Activated naive CD8-positive, alpha-beta T cell treated with anti-CD3 and anti-CD28 coated beads for 36 hours (primary cell): ENCODE measurements around the gene CTNNA2. TPM values are rescaled to one million over a fixed set of nuclear protein-coding genes. Genes with fewer than 3 reads are reported as not detected.

Experiments
- DNase-seq: peaks from one replicate; pipeline ENCODE4 v3.0.0; 2021
- H3K27ac Mint-ChIP-seq: one replicate; pipeline ENCODE4 v1.8.0; 2022; ENCODE audit warnings: mild to moderate bottlenecking, moderate library complexity, mixed read lengths
- H3K27me3 Mint-ChIP-seq: one replicate; pipeline ENCODE4 v1.8.0; 2022; ENCODE audit warnings: mild to moderate bottlenecking, mixed read lengths
- H3K36me3 Mint-ChIP-seq: one replicate; pipeline ENCODE4 v1.8.0; 2021; ENCODE audit warnings: mild to moderate bottlenecking, mixed read lengths
- H3K4me1 Mint-ChIP-seq: one replicate; pipeline ENCODE4 v1.8.0; 2021; ENCODE audit warnings: mixed read lengths
- H3K4me3 Mint-ChIP-seq: one replicate; pipeline ENCODE4 v1.8.0; 2022; ENCODE audit warnings: mild to moderate bottlenecking, moderate library complexity, mixed read lengths
- H3K9me3 Mint-ChIP-seq: one replicate; pipeline ENCODE4 v1.8.0; 2022; ENCODE audit warnings: mixed read lengths
- total RNA-seq, 2 experiments: library from RNA; stranded (reverse); gene quantifications; one replicate each; pipeline ENCODE4 v1.2.3, GENCODE V29; 2021

Gene CTNNA2
- total RNA-seq, 2 experiments from 2014 or later, result not detected

GRCh38 chr2:79585701-79586433, 73.0 kb downstream of the CTNNA2 start:
- H3K27me3 Mint-ChIP-seq, result no peaks in the 10 kb centered on the region
- no peak for DNase-seq
- H3K4me3 Mint-ChIP-seq, result no peak overlapping the region
- no peaks in the 10 kb centered on the region for H3K4me1 Mint-ChIP-seq
- H3K27ac Mint-ChIP-seq, result no peak overlapping the region
- H3K36me3 Mint-ChIP-seq, result no peaks in the 10 kb centered on the region
- H3K9me3 Mint-ChIP-seq, result peaks cover 5% of the 10 kb centered on the region

- no peaks in the 10 kb centered on the region for H3K4me1 Mint-ChIP-seq
- no peaks in the 10 kb centered on the region for H3K36me3 Mint-ChIP-seq
- H3K4me3 Mint-ChIP-seq, result no peak overlapping the region
- H3K27me3 Mint-ChIP-seq, result no peaks in the 10 kb centered on the region
- DNase-seq, result no peak
- peaks cover 4% of the 10 kb centered on the region for H3K9me3 Mint-ChIP-seq
- H3K27ac Mint-ChIP-seq, result no peak overlapping the region
These were observed 78.4 kb downstream of the CTNNA2 start for GRCh38 chr2:79591281-79591680.

- DNase-seq, result no peak
- no peak overlapping the region for H3K4me3 Mint-ChIP-seq
- no peaks in the 10 kb centered on the region for H3K27me3 Mint-ChIP-seq
- no peak overlapping the region for H3K27ac Mint-ChIP-seq
- peaks cover 2% of the 10 kb centered on the region for H3K9me3 Mint-ChIP-seq
- H3K36me3 Mint-ChIP-seq, result no peaks in the 10 kb centered on the region
- H3K4me1 Mint-ChIP-seq, result no peaks in the 10 kb centered on the region
These were observed 80.5 kb downstream of the CTNNA2 start for GRCh38 chr2:79593237-79593867.

GRCh38 chr2:79596403-79596802, 83.6 kb downstream of the CTNNA2 start:
- Mint-ChIP-seq H3K9me3 (peaks cover 7% of the 10 kb centered on the region), H3K4me1 (no peaks in the 10 kb centered on the region), H3K27me3 (no peaks in the 10 kb centered on the region), H3K27ac (no peak overlapping the region), H3K36me3 (no peaks in the 10 kb centered on the region), H3K4me3 (no peak overlapping the region)
- DNase-seq, result no peak

- Mint-ChIP-seq H3K4me3 (no peak overlapping the region), H3K27me3 (no peaks in the 10 kb centered on the region), H3K4me1 (no peaks in the 10 kb centered on the region), H3K9me3 (no peaks in the 10 kb centered on the region), H3K27ac (no peak overlapping the region), H3K36me3 (no peaks in the 10 kb centered on the region)
- no peak for DNase-seq
These were observed 91.9 kb downstream of the CTNNA2 start for GRCh38 chr2:79604748-79605147.

GRCh38 chr2:79611448-79612016, 98.7 kb downstream of the CTNNA2 start:
- no peaks in the 10 kb centered on the region for H3K36me3 Mint-ChIP-seq
- H3K9me3 Mint-ChIP-seq, result no peaks in the 10 kb centered on the region
- no peaks in the 10 kb centered on the region for H3K27me3 Mint-ChIP-seq
- H3K4me1 Mint-ChIP-seq, result no peaks in the 10 kb centered on the region
- no peak for DNase-seq
- H3K27ac Mint-ChIP-seq, result no peak overlapping the region
- no peak overlapping the region for H3K4me3 Mint-ChIP-seq

- Mint-ChIP-seq H3K27ac (no peak overlapping the region), H3K4me3 (no peak overlapping the region)
These were observed 100.1 kb downstream of the CTNNA2 start for GRCh38 chr2:79612999-79613398.

GRCh38 chr2:79619442-79619841, 106.6 kb downstream of the CTNNA2 start:
- Mint-ChIP-seq H3K9me3 (peaks cover 5% of the 10 kb centered on the region), H3K4me1 (no peaks in the 10 kb centered on the region), H3K4me3 (no peak overlapping the region), H3K27ac (no peak overlapping the region), H3K27me3 (no peaks in the 10 kb centered on the region), H3K36me3 (no peaks in the 10 kb centered on the region)
- DNase-seq, result no peak

More at GRCh38 chr2:79612999-79613398, 100.1 kb downstream of the CTNNA2 start:
- no peak for DNase-seq
- H3K4me1 Mint-ChIP-seq, result no peaks in the 10 kb centered on the region
- H3K36me3 Mint-ChIP-seq, result no peaks in the 10 kb centered on the region
- no peaks in the 10 kb centered on the region for H3K9me3 Mint-ChIP-seq
- no peaks in the 10 kb centered on the region for H3K27me3 Mint-ChIP-seq

- H3K27me3 Mint-ChIP-seq, result no peaks in the 10 kb centered on the region
- no peak overlapping the region for H3K4me3 Mint-ChIP-seq
- H3K36me3 Mint-ChIP-seq, result no peaks in the 10 kb centered on the region
- H3K4me1 Mint-ChIP-seq, result no peaks in the 10 kb centered on the region
- DNase-seq, result no peak
- H3K27ac Mint-ChIP-seq, result no peak overlapping the region
- peaks cover 5% of the 10 kb centered on the region for H3K9me3 Mint-ChIP-seq
These were observed 107.1 kb downstream of the CTNNA2 start for GRCh38 chr2:79619976-79620375.

GRCh38 chr2:79620679-79621078, 107.8 kb downstream of the CTNNA2 start:
- H3K4me1 Mint-ChIP-seq, result no peaks in the 10 kb centered on the region
- H3K27ac Mint-ChIP-seq, result no peak overlapping the region
- no peaks in the 10 kb centered on the region for H3K27me3 Mint-ChIP-seq
- H3K36me3 Mint-ChIP-seq, result no peaks in the 10 kb centered on the region
- H3K9me3 Mint-ChIP-seq, result peaks cover 5% of the 10 kb centered on the region
- H3K4me3 Mint-ChIP-seq, result no peak overlapping the region
- DNase-seq, result no peak

- Mint-ChIP-seq H3K27me3 (no peaks in the 10 kb centered on the region), H3K9me3 (peaks cover 5% of the 10 kb centered on the region)
These were observed 108.4 kb downstream of the CTNNA2 start for GRCh38 chr2:79621252-79621651.

GRCh38 chr2:79621755-79622154, 108.9 kb downstream of the CTNNA2 start:
- no peaks in the 10 kb centered on the region for H3K27me3 Mint-ChIP-seq
- peaks cover 5% of the 10 kb centered on the region for H3K9me3 Mint-ChIP-seq
- no peak overlapping the region for H3K4me3 Mint-ChIP-seq
- H3K4me1 Mint-ChIP-seq, result no peaks in the 10 kb centered on the region
- H3K27ac Mint-ChIP-seq, result no peak overlapping the region
- no peaks in the 10 kb centered on the region for H3K36me3 Mint-ChIP-seq
- no peak for DNase-seq

More at GRCh38 chr2:79621252-79621651, 108.4 kb downstream of the CTNNA2 start:
- Mint-ChIP-seq H3K36me3 (no peaks in the 10 kb centered on the region), H3K27ac (no peak overlapping the region), H3K4me3 (no peak overlapping the region), H3K4me1 (no peaks in the 10 kb centered on the region)
- no peak for DNase-seq

- H3K9me3 Mint-ChIP-seq, result peaks cover 5% of the 10 kb centered on the region
- no peaks in the 10 kb centered on the region for H3K4me1 Mint-ChIP-seq
- H3K36me3 Mint-ChIP-seq, result no peaks in the 10 kb centered on the region
- DNase-seq, result no peak
- H3K27ac Mint-ChIP-seq, result no peak overlapping the region
- H3K27me3 Mint-ChIP-seq, result no peaks in the 10 kb centered on the region
- no peak overlapping the region for H3K4me3 Mint-ChIP-seq
These were observed 109.7 kb downstream of the CTNNA2 start for GRCh38 chr2:79622508-79622907.

- Mint-ChIP-seq H3K4me1 (no peaks in the 10 kb centered on the region), H3K9me3 (peaks cover 3% of the 10 kb centered on the region), H3K4me3 (no peak overlapping the region), H3K36me3 (no peaks in the 10 kb centered on the region), H3K27me3 (no peaks in the 10 kb centered on the region), H3K27ac (no peak overlapping the region)
- no peak for DNase-seq
These were observed 114.4 kb downstream of the CTNNA2 start for GRCh38 chr2:79627237-79627636.

- DNase-seq, result no peak
- Mint-ChIP-seq H3K4me1 (no peaks in the 10 kb centered on the region), H3K4me3 (no peak overlapping the region), H3K27ac (no peak overlapping the region), H3K27me3 (no peaks in the 10 kb centered on the region), H3K36me3 (peaks cover 3% of the 10 kb centered on the region), H3K9me3 (peaks cover 4% of the 10 kb centered on the region)
These were observed 117.2 kb downstream of the CTNNA2 start for GRCh38 chr2:79630060-79630459.
